GM18520 (cell line): ENCODE data around the gene MYO5A.
"Not testable (repeated sequence)": the region's sequence is repeated elsewhere in the genome, so short reads cannot be mapped to it uniquely, and the experiment has no call there.

ENCODE experiments used
- ATAC-seq: cut with Tn5 transposase; IDR thresholded peaks from one replicate; pipeline ENCODE4 v1.9.1; 2021; ENCODE audit not compliant: unreplicated experiment

Gene MYO5A

DNA sequence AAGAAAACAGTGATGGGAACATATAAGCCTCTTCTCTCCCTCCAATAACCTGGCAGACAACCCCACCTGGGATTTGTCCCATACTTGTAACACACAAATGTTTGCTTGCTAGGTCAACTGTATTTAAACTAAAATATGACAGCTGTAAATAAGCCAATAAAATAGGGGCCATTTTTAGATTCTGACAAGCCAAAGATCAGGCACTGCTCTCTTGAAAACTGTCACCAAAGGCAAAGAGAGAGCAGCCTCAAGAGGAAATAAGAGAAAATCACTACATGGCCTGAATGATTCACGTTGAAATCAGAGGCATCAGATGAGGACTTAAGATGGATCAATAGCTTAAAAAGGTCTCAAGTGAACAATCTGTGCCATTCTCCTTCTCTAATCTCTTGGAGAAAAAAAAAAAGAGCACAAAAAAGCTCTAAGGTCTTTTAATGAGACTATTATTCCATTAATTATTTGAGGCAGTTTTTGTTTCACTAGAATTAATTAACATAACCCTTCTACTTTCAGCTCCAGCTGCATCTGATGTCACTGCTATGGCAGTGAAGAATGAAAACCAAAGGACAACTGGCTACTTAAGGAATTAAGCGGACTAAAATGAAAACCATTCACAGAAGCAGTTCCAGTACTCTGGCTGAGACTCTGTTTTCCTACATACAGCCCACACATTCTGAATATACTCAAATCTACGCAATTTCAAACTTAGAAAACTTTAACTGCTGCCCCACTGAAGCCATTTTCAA lies 19.0 kb downstream of the MYO5A start:
- no peak for ATAC-seq

GRCh38 chr15:52506549-52506948 lies 22.1 kb downstream of the MYO5A start:
- no peak for ATAC-seq

DNA sequence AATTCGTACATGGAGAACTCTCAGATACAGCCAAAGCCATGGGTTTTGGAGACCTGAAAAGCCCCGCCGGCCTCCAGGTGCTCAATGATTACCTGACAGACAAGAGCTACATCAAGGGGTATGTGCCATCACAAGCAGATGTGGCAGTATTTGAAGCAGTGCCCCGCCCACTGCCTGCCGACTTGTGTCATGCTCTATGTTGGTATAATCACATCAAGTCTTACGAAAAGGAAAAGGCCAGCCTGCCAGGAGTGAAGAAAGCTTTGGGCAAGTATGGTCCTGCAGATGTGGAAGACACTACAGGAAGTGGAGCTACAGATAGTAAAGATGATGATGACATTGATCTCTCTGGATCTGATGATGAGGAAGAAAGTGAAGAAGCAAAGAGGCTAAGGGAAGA lies 23.5 kb downstream of the MYO5A start:
- no peak for ATAC-seq

DNA sequence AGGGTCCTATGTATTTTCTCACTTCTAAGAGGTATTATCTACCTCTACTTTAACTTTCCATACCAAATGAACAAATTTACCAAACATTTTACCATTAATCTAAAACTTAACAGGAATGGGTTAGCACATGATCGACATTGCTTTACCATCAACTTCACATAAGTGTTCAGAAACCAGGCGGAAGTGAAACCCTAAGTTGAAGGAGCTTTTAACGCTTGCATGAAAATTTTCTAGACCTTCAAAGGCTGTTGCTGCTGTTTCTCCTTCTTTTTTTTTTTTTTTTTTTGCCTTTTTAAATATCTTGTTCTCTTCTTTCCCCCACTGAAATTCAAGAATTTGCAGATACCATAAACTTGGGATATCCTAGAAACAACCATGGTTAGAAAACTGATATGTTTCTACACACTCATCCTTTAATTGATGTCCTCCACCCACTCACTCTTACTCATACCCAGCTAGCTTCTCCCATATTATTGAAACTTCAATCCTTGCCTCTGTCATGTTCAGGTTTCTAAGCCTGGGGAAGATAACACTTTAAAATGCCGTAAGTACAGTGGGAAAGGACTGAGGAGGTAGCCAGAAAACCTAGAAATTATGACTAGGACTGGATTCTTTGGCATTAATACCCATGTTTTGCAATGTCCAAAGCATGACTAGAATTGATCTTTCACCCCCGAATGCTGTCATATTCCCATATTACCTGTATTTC lies 24.7 kb downstream of the MYO5A start:
- no peak for ATAC-seq

GRCh38 chr15:52502608-52503007 lies 26.1 kb downstream of the MYO5A start:
- ATAC-seq: no peak

GRCh38 chr15:52499506-52499905 lies 29.2 kb downstream of the MYO5A start:
- ATAC-seq: no peak

DNA sequence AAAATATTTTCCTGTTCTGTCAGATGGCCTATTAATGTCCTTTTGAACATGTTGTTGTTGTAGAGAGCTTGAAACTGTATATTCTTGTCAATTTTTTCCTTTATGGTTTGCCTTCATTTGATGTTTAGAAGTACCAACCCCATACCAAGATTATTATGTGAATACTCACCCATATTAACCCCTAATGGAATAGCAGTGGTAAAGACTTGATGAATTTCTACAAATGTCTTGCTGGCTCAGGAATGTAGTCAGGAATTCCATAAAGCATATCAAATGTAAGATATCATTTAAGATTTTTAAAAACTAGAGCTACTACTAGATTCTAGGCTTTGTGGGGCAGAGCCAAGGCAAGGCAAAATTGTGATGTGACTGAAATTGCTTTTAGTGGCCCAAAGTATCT lies 30.0 kb downstream of the MYO5A start:
- ATAC-seq: no peak

- no peak for ATAC-seq
These were observed 31.8 kb downstream of the MYO5A start for GRCh38 chr15:52496776-52497470.

DNA sequence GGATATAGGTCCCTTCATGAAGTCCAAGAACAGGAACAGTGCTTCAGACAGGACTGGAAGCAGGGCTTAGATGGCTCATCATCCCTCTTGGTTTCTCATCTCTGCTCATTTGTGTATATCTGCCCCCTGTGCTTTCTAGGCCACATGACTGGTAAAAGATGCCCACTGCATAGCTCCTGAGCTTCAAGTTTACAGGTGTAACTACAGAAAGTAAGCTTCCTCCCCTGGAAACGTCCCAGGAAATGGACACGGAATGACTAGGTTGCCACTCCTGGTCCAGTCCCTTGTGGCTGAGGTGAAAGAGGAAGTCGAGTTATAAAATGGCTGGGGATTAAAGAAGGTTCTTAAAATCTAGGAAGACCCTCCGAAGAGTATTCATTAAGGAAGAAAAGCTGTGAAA lies 32.5 kb downstream of the MYO5A start:
- ATAC-seq: no peak

- no peak for ATAC-seq
These were observed 33.6 kb downstream of the MYO5A start for GRCh38 chr15:52495125-52495524.

- no peak for ATAC-seq
These were observed 34.7 kb downstream of the MYO5A start for GRCh38 chr15:52493968-52494367.

- no peak for ATAC-seq
These were observed 36.5 kb downstream of the MYO5A start for GRCh38 chr15:52492132-52492531.

- ATAC-seq: no peak
These were observed 37.2 kb downstream of the MYO5A start for GRCh38 chr15:52491472-52491871.

GRCh38 chr15:52489430-52489829 lies 39.2 kb downstream of the MYO5A start:
- not testable (repeated sequence) for ATAC-seq

DNA sequence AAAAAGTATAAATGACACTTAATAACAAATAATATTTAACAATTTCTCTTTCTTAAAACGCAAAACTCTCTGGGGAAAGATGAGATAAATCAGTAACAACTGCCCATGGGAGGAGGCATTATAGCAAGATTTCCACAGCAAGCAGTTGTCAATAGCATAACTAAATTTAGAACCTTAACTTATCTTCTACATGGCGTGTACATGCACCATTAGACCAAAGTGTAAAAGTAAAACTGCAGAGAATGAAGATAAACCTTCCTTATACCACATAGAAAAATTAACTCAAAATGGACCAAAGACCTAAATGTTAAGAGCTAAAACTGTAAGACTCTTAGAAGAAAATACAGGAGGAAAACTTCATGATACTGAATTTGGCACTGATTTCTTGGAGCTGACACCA lies 39.9 kb downstream of the MYO5A start:
- ATAC-seq: no peak

DNA sequence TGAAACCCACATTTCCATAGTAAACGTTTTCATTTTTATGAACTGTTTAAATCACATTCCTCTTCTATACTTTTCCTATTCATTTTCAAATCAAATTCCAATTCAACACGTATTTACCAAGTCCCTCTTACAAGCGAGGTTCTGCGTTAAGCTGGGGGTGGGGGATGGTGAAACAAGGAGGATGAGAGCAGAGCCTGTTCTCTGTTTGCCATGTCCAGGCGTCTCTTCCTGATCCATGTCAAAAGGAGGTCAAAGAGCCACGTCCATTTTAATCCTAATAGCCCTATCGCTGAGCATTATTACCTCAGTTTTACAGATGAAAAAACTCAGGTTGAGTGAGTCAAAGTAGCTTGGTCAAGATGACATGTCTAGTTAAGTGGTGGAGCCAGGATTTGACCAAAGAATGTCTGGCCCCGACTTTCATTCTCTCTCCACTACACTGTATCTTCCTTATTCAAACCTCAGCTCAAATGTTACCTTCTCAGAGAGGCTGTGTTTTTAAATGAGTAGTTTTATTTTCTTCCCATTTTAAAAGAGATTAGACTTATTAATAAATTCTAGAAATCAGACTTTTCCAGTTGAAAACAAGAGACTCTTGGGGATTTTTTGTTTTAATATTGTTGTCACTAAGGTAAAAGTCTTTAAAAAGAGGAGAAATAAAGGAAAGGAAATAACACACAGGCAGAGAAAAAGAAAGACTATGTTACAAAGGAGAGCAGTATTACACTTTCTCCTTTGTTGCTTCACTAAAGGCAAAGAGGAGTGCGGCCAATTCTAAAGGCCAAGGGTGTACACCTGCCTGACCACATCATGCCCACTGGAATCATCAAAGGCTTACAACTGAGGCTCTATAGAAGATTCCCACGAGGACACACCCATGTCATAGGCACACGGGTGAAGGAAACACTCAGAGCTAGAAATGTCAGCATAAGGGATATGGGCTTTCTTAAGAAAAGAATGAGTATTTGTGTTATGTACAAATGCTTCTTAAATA lies 42.4 kb downstream of the MYO5A start:
- no peak for ATAC-seq

DNA sequence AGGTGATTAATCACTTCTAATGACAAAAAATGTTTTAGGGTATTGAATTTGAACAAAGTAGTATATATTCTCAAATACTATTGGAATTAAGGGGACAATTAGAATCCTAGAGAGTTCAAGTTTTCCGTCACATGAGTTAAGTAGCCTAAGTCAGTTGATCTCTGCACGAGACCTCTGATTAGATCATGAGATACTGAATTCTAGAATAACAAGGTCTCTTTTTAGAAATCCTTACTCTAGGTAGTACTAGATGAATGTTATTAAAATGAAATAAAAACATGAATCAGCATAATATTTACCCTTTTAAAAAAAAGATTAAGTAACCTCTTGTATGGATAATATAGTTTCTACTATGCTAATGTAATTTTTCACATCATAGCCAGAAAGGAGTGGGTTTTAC lies 43.4 kb downstream of the MYO5A start:
- no peak for ATAC-seq

DNA sequence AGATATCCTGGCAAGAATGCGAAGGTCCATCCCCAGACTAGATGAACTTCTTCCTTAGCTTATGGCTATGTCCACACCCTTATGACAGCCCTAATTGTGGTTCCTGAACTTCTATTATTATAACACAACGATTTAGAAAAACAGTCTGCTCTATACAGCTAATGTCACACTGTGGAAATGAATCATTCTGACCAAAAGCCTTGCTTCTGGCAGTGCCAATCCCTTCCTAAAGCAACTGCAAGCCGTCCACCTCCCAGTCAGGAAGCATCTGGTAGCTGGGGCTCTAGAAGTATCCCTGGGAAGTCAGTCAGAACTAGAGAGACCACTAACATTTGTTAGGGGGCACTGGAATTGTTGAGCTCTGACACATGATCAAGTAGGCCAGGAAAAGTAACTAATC lies 45.0 kb downstream of the MYO5A start:
- no peak for ATAC-seq

DNA sequence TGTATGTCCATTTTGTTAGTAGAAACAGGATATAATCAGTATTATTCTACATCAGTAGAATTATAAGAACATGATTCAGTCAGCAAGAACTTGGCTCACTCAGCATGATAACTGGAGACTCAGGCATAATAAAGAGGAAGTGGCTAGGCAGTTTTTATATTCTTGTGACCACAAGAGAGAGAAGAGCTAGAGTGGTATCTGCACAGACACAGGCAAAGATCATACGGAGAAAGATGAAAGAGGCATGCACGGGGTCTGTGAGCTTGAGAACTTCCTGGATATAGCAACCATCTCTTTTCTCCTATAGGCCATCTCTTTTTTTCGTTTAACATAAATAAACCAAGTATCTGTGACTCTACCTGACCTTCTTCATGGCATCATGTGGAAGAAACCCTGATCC lies 46.8 kb downstream of the MYO5A start:
- peak; percentile 97 for ATAC-seq

DNA sequence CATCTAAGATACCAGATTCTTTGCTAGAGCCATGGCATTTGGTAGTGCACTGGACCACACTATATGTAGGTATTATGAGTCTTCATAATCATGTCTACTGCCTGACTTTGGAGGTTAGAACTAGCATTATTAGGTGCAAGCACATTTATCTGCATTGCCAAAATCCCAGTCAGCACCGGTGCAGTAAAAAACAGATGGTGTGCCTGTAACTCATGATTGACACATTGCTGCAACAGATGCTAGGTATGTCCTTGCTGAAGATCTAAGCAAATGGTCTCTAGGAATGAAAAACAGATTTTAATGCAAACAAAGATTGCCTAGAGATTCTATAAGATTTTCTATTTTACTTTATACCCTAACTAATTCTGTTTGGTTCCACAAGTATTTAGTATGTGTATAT lies 47.7 kb downstream of the MYO5A start:
- no peak for ATAC-seq

DNA sequence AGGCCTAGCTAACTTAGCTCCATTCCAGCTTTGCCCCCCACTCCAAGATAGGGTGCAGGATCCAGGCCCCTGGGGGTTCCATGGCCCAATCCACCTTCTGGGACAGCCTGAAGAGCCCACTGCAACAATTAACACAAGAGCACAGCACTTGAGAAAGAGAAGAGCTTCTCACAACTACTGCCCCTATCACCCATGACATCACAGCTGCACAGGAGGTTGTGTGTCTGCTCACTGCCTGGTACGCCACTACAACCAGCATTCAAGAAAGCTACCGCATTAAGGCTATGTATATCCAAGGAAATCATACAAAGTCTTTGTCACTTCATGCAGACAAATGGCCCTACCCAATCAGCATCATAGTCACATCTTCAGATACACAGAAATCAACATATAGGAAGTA lies 62.0 kb downstream of the MYO5A start:
- ATAC-seq: no peak
